ENCODE data around the gene CPA2.
"Not testable (repeated sequence)": the region's sequence is repeated elsewhere in the genome, so short reads cannot be mapped to it uniquely, and the experiment has no call there.

CPA2 gene

GRCh38 chr7:130231792-130232191 lies 34.9 kb upstream of the CPA2 start:
- Histone ChIP-seq H3K36me3 (ENCODE audit: control insufficient read depth, insufficient read depth, low read length) (no peaks in the 10 kb centered on the region), H3K9me3 (ENCODE audit: control insufficient read depth, insufficient read depth, low read length) (no peaks in the 10 kb centered on the region), H3K4me1 (ENCODE audit: control insufficient read depth, insufficient read depth, low read length) (peaks cover 6% of the 10 kb centered on the region), H3K9ac (ENCODE audit: low read depth, low read length) (no peak overlapping the region), H3K4me3 (ENCODE audit: low read depth, low read length) (no peak overlapping the region), H3K27me3 (ENCODE audit: control insufficient read depth, insufficient read depth, low read length) (no peaks in the 10 kb centered on the region)

DNA sequence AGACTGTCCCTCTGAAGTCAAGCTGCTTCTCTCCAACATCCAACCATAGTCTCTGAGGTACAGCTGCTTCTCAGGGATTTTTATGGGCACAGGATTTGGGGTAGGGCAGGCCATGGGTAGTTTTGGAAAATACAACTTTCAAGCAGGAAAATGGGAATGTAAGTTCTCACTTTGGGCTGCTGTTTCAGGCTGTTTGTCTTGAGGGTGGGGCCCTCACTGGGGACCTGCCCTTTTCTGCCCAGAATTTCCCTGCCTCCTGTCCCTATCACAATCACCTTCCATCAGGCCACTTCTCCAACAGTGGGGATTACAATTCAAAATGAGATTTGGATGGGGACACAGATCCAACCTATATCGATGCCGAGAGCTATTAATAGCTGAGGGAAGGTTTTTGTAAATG lies 34.5 kb upstream of the CPA2 start:
- Histone ChIP-seq H3K9me3 (ENCODE audit: control insufficient read depth, insufficient read depth, low read length) (no peaks in the 10 kb centered on the region), H3K9ac (ENCODE audit: low read depth, low read length) (no peak overlapping the region), H3K36me3 (ENCODE audit: control insufficient read depth, insufficient read depth, low read length) (no peaks in the 10 kb centered on the region), H3K27me3 (ENCODE audit: control insufficient read depth, insufficient read depth, low read length) (no peaks in the 10 kb centered on the region), H3K4me3 (ENCODE audit: low read depth, low read length) (no peak overlapping the region), H3K4me1 (ENCODE audit: control insufficient read depth, insufficient read depth, low read length) (peaks cover 6% of the 10 kb centered on the region)

GRCh38 chr7:130234078-130234477 lies 32.6 kb upstream of the CPA2 start:
- Histone ChIP-seq H3K27me3 (ENCODE audit: control insufficient read depth, insufficient read depth, low read length) (no peaks in the 10 kb centered on the region), H3K36me3 (ENCODE audit: control insufficient read depth, insufficient read depth, low read length) (no peaks in the 10 kb centered on the region), H3K9ac (ENCODE audit: low read depth, low read length) (no peak overlapping the region), H3K4me3 (ENCODE audit: low read depth, low read length) (no peak overlapping the region), H3K4me1 (ENCODE audit: control insufficient read depth, insufficient read depth, low read length) (no peaks in the 10 kb centered on the region), H3K9me3 (ENCODE audit: control insufficient read depth, insufficient read depth, low read length) (no peaks in the 10 kb centered on the region)

DNA sequence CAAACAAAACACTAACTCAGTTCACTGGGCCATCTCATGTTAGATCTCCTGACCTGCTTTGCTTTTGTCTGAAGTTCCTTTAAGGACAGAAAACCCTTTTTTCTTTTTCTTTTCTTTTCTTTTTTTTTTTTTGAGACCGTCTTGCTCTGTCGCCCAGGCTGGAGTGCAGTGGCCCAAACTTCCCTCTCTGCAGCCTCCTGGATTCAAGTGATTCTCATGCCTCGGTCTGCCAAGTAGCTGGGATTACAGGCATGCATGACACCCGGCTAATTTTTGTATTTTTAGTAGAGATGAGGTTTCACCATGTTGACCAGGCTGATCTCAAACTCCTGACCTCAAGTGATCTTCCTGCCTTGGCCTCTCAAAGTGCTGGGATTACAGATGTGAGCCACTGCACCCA lies 30.3 kb upstream of the CPA2 start:
- H3K4me1 ChIP-seq (ENCODE audit: control insufficient read depth, insufficient read depth, low read length); H3K4me3 ChIP-seq (ENCODE audit: low read depth, low read length); H3K9me3 ChIP-seq (ENCODE audit: control insufficient read depth, insufficient read depth, low read length); H3K36me3 ChIP-seq (ENCODE audit: control insufficient read depth, insufficient read depth, low read length); H3K9ac ChIP-seq (ENCODE audit: low read depth, low read length); H3K27me3 ChIP-seq (ENCODE audit: control insufficient read depth, insufficient read depth, low read length): not testable (repeated sequence)

DNA sequence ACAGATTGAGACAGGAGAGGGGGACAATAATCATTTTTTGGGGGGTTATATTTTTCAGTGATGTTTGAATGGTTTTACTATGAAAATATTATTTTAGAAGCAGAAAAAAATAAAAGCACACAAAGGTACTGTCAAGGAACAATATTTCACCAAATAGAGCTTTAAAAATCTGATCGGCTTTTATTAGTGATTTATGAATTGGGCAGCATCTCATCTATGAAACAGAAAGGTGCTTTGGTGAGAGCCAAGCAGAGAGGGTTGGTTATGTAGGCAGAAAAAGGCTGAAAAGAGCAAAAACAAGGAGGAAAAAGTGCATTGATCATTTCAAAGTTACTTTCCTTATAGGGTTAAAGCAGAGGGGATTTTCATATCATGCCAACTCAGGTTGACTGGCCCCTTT lies 26.4 kb upstream of the CPA2 start:
- H3K4me1 ChIP-seq (ENCODE audit: control insufficient read depth, insufficient read depth, low read length): no peaks in the 10 kb centered on the region

DNA sequence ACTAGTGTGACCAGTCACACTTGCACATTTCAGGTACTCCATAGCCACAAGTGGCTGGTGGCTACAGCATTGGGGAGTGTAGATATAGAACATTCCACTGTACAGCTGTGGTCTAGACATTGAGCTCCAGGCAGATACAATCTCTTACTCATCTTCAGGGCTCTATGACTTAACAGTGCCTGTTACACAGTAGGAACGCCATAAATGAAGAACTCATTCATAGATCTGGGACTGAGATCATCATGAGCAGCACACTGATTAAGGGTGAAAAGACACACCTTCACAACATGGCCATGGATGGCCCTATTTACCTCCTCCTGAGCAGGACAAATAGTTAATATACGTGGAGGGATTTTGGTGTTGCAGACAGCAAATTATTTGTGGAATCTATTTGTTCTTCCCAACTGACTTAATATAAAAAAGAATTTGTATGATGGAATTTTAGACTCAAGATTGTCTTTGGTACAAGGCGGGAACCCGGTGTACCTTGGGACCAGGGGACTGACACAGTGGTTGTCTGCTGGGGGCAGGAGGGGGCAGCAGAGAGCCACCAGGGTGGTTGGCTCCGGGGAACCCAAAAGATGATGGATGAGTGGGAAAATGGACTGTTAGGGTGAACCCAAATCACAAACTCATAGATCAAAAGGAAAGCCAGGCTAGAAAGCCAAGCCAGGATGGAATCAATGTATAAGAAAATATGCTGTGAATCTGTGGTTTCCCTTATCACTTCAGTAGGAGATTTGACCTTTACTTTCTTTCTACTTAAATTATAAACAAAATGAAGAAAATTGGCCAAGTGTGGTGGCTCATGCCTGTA lies 24.3 kb upstream of the CPA2 start:
- H3K36me3 ChIP-seq (ENCODE audit: control insufficient read depth, insufficient read depth, low read length): no peaks in the 10 kb centered on the region
- H3K27me3 ChIP-seq (ENCODE audit: control insufficient read depth, insufficient read depth, low read length): no peaks in the 10 kb centered on the region
- no peaks in the 10 kb centered on the region for H3K4me1 ChIP-seq (ENCODE audit: control insufficient read depth, insufficient read depth, low read length)
- no peak overlapping the region for H3K4me3 ChIP-seq (ENCODE audit: low read depth, low read length)
- no peaks in the 10 kb centered on the region for H3K9me3 ChIP-seq (ENCODE audit: control insufficient read depth, insufficient read depth, low read length)
- no peak overlapping the region for H3K9ac ChIP-seq (ENCODE audit: low read depth, low read length)

More for the DNA sequence above, 26.4 kb upstream of the CPA2 start:
- Histone ChIP-seq H3K9ac (ENCODE audit: low read depth, low read length) (no peak overlapping the region), H3K4me3 (ENCODE audit: low read depth, low read length) (no peak overlapping the region), H3K36me3 (ENCODE audit: control insufficient read depth, insufficient read depth, low read length) (no peaks in the 10 kb centered on the region), H3K9me3 (ENCODE audit: control insufficient read depth, insufficient read depth, low read length) (no peaks in the 10 kb centered on the region), H3K27me3 (ENCODE audit: control insufficient read depth, insufficient read depth, low read length) (no peaks in the 10 kb centered on the region)

- H3K4me3 ChIP-seq (ENCODE audit: low read depth, low read length); H3K9ac ChIP-seq (ENCODE audit: low read depth, low read length); H3K9me3 ChIP-seq (ENCODE audit: control insufficient read depth, insufficient read depth, low read length); H3K27me3 ChIP-seq (ENCODE audit: control insufficient read depth, insufficient read depth, low read length); H3K36me3 ChIP-seq (ENCODE audit: control insufficient read depth, insufficient read depth, low read length); H3K4me1 ChIP-seq (ENCODE audit: control insufficient read depth, insufficient read depth, low read length): not testable (repeated sequence)
These were observed 23.2 kb upstream of the CPA2 start for GRCh38 chr7:130243486-130243885.

GRCh38 chr7:130246491-130246890 lies 20.2 kb upstream of the CPA2 start:
- H3K9me3 ChIP-seq (ENCODE audit: control insufficient read depth, insufficient read depth, low read length): not testable (repeated sequence)

GRCh38 chr7:130248842-130249241 lies 17.8 kb upstream of the CPA2 start:
- not testable (repeated sequence) for H3K4me3 ChIP-seq (ENCODE audit: low read depth, low read length); H3K36me3 ChIP-seq (ENCODE audit: control insufficient read depth, insufficient read depth, low read length); H3K9me3 ChIP-seq (ENCODE audit: control insufficient read depth, insufficient read depth, low read length); H3K4me1 ChIP-seq (ENCODE audit: control insufficient read depth, insufficient read depth, low read length); H3K9ac ChIP-seq (ENCODE audit: low read depth, low read length); H3K27me3 ChIP-seq (ENCODE audit: control insufficient read depth, insufficient read depth, low read length)

More at GRCh38 chr7:130246491-130246890, 20.2 kb upstream of the CPA2 start:
- not testable (repeated sequence) for H3K9ac ChIP-seq (ENCODE audit: low read depth, low read length); H3K36me3 ChIP-seq (ENCODE audit: control insufficient read depth, insufficient read depth, low read length); H3K27me3 ChIP-seq (ENCODE audit: control insufficient read depth, insufficient read depth, low read length); H3K4me3 ChIP-seq (ENCODE audit: low read depth, low read length); H3K4me1 ChIP-seq (ENCODE audit: control insufficient read depth, insufficient read depth, low read length)

DNA sequence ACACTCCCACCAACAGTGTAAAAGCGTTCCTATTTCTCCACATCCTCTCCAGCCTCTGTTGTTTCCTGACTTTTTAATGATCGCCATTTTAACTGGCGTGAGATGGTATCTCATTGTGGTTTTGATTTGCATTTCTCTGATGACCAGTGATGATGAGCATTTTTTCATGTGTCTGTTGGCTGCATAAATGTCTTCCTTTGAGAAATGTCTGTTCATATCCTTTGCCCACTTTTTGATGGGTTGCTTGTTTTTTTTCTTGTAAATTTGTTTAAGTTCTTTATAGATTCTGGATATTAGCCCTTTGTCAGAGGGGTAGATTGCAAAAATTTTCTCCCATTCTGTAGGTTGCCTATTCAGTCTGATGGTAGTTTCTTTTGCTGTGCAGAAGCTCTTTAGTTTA lies 17.0 kb upstream of the CPA2 start:
- H3K4me1 ChIP-seq (ENCODE audit: control insufficient read depth, insufficient read depth, low read length); H3K36me3 ChIP-seq (ENCODE audit: control insufficient read depth, insufficient read depth, low read length); H3K27me3 ChIP-seq (ENCODE audit: control insufficient read depth, insufficient read depth, low read length); H3K4me3 ChIP-seq (ENCODE audit: low read depth, low read length); H3K9ac ChIP-seq (ENCODE audit: low read depth, low read length); H3K9me3 ChIP-seq (ENCODE audit: control insufficient read depth, insufficient read depth, low read length): not testable (repeated sequence)

GRCh38 chr7:130254555-130254954 lies 12.1 kb upstream of the CPA2 start:
- peaks cover 11% of the 10 kb centered on the region for H3K9me3 ChIP-seq (ENCODE audit: control insufficient read depth, insufficient read depth, low read length)
- H3K27me3 ChIP-seq (ENCODE audit: control insufficient read depth, insufficient read depth, low read length): no peaks in the 10 kb centered on the region
- H3K4me3 ChIP-seq (ENCODE audit: low read depth, low read length): no peak overlapping the region
- no peaks in the 10 kb centered on the region for H3K36me3 ChIP-seq (ENCODE audit: control insufficient read depth, insufficient read depth, low read length)
- no peak overlapping the region for H3K9ac ChIP-seq (ENCODE audit: low read depth, low read length)
- peaks cover 11% of the 10 kb centered on the region for H3K4me1 ChIP-seq (ENCODE audit: control insufficient read depth, insufficient read depth, low read length)

DNA sequence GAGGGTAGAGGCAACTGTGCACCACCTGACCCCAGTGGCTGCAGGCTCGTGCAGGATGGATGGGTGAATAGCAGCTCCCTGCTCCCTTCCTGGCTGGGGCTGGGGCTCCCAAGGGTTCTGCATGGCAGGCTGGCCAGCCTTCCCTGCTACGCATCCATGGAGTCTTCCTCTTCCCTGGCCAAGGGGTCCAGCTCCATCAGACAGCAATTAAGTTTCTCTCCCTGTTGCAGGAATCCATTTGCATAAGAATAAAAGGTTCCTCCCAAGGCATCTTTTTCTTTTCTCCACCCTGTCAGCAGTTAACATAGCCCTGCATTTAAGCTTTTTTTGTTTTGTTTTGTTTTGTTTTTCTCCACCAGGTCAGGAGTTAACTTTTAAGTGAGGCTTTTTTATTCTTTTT lies 10.0 kb upstream of the CPA2 start:
- Histone ChIP-seq H3K9me3 (ENCODE audit: control insufficient read depth, insufficient read depth, low read length) (peaks cover 11% of the 10 kb centered on the region), H3K4me3 (ENCODE audit: low read depth, low read length) (no peak overlapping the region)

More for the DNA sequence above, 10.0 kb upstream of the CPA2 start:
- Histone ChIP-seq H3K9ac (ENCODE audit: low read depth, low read length) (no peak overlapping the region), H3K4me1 (ENCODE audit: control insufficient read depth, insufficient read depth, low read length) (peaks cover 15% of the 10 kb centered on the region), H3K27me3 (ENCODE audit: control insufficient read depth, insufficient read depth, low read length) (no peaks in the 10 kb centered on the region), H3K36me3 (ENCODE audit: control insufficient read depth, insufficient read depth, low read length) (no peaks in the 10 kb centered on the region)

Measured in iPS-15b (cell line).